Uterus (tissue), 4 donors: ENCODE data around the gene AMBRA1. TPM values are rescaled to one million over a fixed set of nuclear protein-coding genes. Genes with fewer than 3 reads are reported as not detected.

Experiments used
- DNase-seq, 2 donors: peaks; one replicate each; pipeline ENCODE4 v3.0.0-alpha.2; 2019 to 2020
- H3K27ac ChIP-seq, 2 donors: fragments of 200-600 bp; sonication (generic); 1 replicate in 1 of 2; 2 replicates in 1 of 2; pipeline ENCODE4 v1.5.1; 2016 to 2018
- H3K27me3 ChIP-seq, 2 donors: fragments of 200-600 bp; sonication (generic); one replicate each; pipeline ENCODE4 v1.5.1; 2018 to 2019; ENCODE audit warnings: control low read depth in 1 of 2
- H3K36me3 ChIP-seq, 2 donors: fragments of 200-600 bp; sonication (generic); one replicate each; pipeline ENCODE4 v1.5.1; 2019; ENCODE audit warnings: control low read depth in 1 of 2
- H3K4me1 ChIP-seq, 2 donors: fragments of 200-600 bp; sonication (generic); one replicate each; pipeline ENCODE4 v1.5.1; 2018 to 2019; ENCODE audit warnings: control low read depth in 1 of 2
- H3K4me3 ChIP-seq, 2 donors: fragments of 200-600 bp; sonication (generic); 1 replicate in 1 of 2; 2 replicates in 1 of 2; pipeline ENCODE4 v1.5.1; 2018 to 2019; ENCODE audit warnings: mild to moderate bottlenecking in 1 of 2
- H3K9me3 ChIP-seq, 2 donors: fragments of 200-600 bp; sonication (generic); one replicate each; pipeline ENCODE4 v1.5.1; 2019; ENCODE audit warnings: control low read depth in 1 of 2
- CTCF ChIP-seq, 4 experiments: fragments of 200-600 bp in 2 of 4; fragments of 450-650 bp in 2 of 4; sonication (generic) in 2 of 4; IDR thresholded peaks; one replicate each; pipeline ENCODE4 v1.5.1; 2016 to 2019; ENCODE audit warnings: antibody characterized with exemption in 4 of 4, mild to moderate bottlenecking in 2 of 4, moderate library complexity in 1 of 4
- POLR2A ChIP-seq, 2 donors: fragments of 450-650 bp; IDR thresholded peaks; one replicate each; pipeline ENCODE4 v1.6.1; 2016; ENCODE audit warnings: antibody characterized with exemption in 2 of 2, mild to moderate bottlenecking in 1 of 2, moderate library complexity in 1 of 2
- intact Hi-C: fragments of 100-400 bp; cut with DNase I; formaldehyde crosslinking; loops from one replicate; pipeline ENCODE4 v1.15.1; 2023; ENCODE audit warnings: low total_unique reads
- total RNA-seq, 4 donors: library from RNA; depleted of rRNA in 3 of 4; stranded (reverse); fragments of >200 nt in 3 of 4; gene quantifications; one replicate each; pipeline versions ENCODE4 v1.1.0 to v1.2.4, GENCODE V29; 2014 to 2023
- donor health status: DM: yes; HTN: yes; CAD: no.

AMBRA1 gene
- total RNA-seq, 4 donors from 2014 or later: 22.6 to 55.3 (median 41.4) TPM

GRCh38 chr11:46604796-46605195, 11.0 kb upstream of the AMBRA1 start:
- intact Hi-C loops: no loop called here

GRCh38 chr11:46603704-46604308, 10.0 kb upstream of the AMBRA1 start:
- Histone ChIP-seq H3K36me3 (no peaks in the 10 kb centered on the region), H3K27me3 (no peaks in the 10 kb centered on the region), H3K27ac (no peak overlapping the region), H3K4me1 (peaks cover 0 to 4% of the 10 kb centered on the region in 2 donors), H3K4me3 (no peak overlapping the region), H3K9me3 (no peaks in the 10 kb centered on the region)
- intact Hi-C loops: no loop called here
- DNase-seq: no peak
- TF ChIP-seq CTCF (IDR thresholded peaks at IDR 0.05): no peak
- no peak for TF ChIP-seq POLR2A (IDR thresholded peaks at IDR 0.05)

More at GRCh38 chr11:46604796-46605195, 11.0 kb upstream of the AMBRA1 start:
- Histone ChIP-seq H3K27me3 (no peaks in the 10 kb centered on the region), H3K4me3 (no peak overlapping the region), H3K36me3 (no peaks in the 10 kb centered on the region), H3K4me1 (peaks cover 0 to 4% of the 10 kb centered on the region in 2 donors), H3K27ac (no peak overlapping the region), H3K9me3 (no peaks in the 10 kb centered on the region)
- TF ChIP-seq CTCF (IDR thresholded peaks at IDR 0.05): no peak
- no peak for TF ChIP-seq POLR2A (IDR thresholded peaks at IDR 0.05)
- no peak for DNase-seq

GRCh38 chr11:46601129-46601528, 7.3 kb upstream of the AMBRA1 start:
- H3K4me3 ChIP-seq: no peak overlapping the region
- H3K36me3 ChIP-seq: no peaks in the 10 kb centered on the region
- DNase-seq: no peak
- H3K27ac ChIP-seq: peak overlapping the region; percentile 63 to 78
- no peaks in the 10 kb centered on the region for H3K27me3 ChIP-seq
- H3K9me3 ChIP-seq: no peaks in the 10 kb centered on the region
- peaks cover 0 to 4% of the 10 kb centered on the region in 2 donors for H3K4me1 ChIP-seq
- intact Hi-C loops: no loop called here
- TF ChIP-seq POLR2A (IDR thresholded peaks at IDR 0.05) (no peak), CTCF (IDR thresholded peaks at IDR 0.05) (no peak)

GRCh38 chr11:46600194-46600960, 6.6 kb upstream of the AMBRA1 start:
- H3K4me3 ChIP-seq: no peak overlapping the region
- peaks cover 0 to 4% of the 10 kb centered on the region in 2 donors for H3K4me1 ChIP-seq
- H3K36me3 ChIP-seq: no peaks in the 10 kb centered on the region
- H3K27ac ChIP-seq: peak overlapping the region; percentile 63 to 78
- no peaks in the 10 kb centered on the region for H3K27me3 ChIP-seq
- DNase-seq: no peak
- H3K9me3 ChIP-seq: no peaks in the 10 kb centered on the region
- TF ChIP-seq CTCF (IDR thresholded peaks at IDR 0.05) (no peak), POLR2A (IDR thresholded peaks at IDR 0.05) (no peak)
- intact Hi-C loops: no loop called here
